Stimulated activated CD4-positive, alpha-beta T cell treated with anti-CD3 and anti-CD28 coated beads, Interleukin-2, amount 100 ng/mL, for 48 hours (primary cell): ENCODE data around the gene IQSEC3.
"Not testable (repeated sequence)": the region's sequence is repeated elsewhere in the genome, so short reads cannot be mapped to it uniquely, and the experiment has no call there.

Source experiments
- DNase-seq, 2 donors: peaks; one replicate each; pipeline ENCODE4 v3.0.0-alpha.2; 2020

The IQSEC3 gene

DNA sequence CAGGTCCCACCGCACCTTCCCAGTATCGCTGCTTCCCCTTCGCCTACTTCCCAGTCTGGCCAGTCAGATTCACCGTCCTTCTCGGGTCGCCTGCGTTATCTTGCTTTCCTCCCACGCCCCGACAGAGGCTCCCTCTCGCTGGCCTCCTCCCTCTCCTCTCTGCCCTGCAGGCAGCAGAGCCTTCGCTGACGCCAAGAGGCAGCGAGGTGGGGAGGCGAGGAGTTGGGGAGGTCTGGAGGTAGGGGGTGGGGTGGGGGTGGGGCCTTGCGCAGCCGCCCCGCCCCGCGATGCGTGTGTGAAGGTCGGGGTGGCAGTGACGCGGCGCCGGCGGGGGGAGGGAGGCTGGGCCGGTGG lies at the start of gene IQSEC3:
IQSEC3 (plus strand) TSS at position 340 of the 354 bp plus-strand sequence. CDS start 116 bp downstream, outside the sequence.
- DNase-seq, result not testable (repeated sequence)

DNA sequence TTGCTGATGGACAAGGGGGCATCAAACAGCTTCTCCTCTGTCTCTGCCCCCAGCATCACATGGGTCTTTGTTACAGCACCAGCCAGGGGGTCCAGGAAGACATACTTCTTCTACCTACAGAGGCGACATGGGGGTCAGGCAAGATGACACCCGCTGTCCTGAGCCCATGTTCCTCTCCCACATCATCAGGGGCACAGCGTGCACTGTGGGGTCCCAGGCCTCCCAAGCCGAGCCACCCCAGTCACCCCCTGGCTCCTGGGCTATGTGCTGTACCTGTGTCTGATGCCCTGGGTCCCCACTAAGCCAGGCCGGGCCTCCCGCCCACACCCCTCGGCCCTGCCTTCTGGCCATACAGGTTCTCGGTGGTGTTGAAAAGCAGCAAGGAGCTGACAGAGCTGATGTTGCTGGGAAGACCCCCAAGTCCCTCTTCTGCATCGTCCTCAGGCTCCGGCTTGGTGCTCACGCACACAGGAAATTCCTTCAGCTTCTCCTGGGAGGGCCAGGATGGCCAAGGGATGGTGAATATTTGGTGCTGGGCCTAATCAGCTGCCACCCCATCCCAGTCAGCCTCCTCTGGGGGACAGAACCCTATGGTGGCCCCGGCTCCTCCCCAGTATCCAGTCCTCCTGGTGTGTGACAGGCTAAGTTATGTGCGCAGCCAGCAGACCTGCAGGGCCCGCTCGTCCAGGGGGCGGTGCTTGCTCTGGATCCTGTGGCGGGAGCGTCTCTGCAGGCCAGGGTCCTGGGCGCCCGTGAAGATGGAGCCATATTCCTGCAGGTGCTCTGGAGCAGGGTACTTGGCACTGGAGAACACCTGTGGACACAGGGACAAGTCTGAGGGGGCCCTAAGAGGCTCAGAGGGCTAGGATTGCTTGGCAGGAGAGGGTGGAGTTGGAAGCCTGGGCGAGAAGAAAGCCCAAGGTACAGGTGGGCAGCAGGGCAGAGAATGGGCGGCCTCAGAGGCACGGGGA lies 48.9 kb upstream of the IQSEC3 start:
- DNase-seq, result not testable (repeated sequence)

DNA sequence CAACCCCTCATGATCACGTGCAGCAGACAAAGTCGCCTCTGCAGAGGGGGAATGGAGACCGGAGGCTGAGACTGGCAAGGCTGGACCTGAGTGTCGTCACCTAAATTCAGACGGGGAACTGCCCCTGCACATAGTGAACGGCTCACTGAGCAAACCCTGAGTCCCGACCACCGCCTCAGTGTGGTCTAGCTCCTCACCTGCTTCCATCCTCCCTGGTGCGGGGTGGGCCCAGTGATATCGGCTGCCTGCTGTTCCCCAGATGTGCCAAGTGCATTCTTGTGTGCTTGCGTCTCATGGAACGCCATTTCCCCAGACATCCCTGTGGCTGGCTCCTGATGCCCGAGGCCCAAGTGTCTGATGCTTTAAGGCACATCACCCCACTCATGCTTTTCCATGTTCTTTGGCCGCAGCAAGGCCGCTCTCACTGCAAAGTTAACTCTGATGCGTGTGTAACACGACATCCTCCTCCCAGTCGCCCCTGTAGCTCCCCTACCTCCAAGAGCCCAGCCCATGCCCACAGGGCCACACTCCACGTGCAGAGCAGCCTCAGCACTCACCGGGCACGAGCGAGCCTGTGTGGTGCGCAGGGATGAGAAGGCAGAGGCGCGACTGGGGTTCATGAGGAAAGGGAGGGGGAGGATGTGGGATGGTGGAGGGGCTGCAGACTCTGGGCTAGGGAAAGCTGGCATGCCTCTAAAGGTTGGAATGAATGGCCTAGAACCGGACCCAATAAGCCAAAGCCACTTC lies 47.6 kb upstream of the IQSEC3 start:
- DNase-seq, result not testable (repeated sequence)

DNA sequence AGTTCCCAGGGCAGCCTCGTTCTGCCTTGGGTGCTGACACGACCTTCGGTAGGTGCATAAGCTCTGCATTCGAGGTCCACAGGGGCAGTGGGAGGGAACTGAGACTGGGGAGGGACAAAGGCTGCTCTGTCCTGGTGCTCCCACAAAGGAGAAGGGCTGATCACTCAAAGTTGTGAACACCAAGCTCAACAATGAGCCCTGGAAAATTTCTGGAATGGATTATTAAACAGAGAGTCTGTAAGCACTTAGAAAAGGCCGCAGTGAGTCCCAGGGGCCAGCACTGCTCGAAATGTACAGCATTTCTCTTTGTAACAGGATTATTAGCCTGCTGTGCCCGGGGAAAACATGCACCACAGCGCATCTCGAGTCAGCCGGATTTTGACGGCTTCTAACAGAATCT lies 46.7 kb upstream of the IQSEC3 start:
- not testable (repeated sequence) for DNase-seq

DNA sequence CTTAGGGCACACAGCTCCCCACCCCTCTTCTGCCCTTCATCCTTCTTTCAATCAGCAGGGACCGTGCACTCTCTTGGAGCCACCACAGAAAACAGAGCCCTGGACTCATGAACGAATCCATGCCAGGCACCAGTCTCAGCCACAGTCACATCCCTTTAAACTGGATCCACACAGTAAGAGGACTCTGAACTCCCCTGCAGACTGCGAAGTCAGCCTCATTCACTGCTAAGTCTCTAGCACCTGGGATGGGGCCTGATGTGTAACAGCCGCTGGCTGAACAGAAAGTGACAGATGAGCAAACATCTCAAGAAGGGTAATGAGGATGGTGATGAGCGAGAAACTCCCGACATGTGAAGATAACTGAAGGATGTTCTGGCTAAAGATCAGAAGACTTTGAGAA lies 45.8 kb upstream of the IQSEC3 start:
- DNase-seq, result no peak

DNA sequence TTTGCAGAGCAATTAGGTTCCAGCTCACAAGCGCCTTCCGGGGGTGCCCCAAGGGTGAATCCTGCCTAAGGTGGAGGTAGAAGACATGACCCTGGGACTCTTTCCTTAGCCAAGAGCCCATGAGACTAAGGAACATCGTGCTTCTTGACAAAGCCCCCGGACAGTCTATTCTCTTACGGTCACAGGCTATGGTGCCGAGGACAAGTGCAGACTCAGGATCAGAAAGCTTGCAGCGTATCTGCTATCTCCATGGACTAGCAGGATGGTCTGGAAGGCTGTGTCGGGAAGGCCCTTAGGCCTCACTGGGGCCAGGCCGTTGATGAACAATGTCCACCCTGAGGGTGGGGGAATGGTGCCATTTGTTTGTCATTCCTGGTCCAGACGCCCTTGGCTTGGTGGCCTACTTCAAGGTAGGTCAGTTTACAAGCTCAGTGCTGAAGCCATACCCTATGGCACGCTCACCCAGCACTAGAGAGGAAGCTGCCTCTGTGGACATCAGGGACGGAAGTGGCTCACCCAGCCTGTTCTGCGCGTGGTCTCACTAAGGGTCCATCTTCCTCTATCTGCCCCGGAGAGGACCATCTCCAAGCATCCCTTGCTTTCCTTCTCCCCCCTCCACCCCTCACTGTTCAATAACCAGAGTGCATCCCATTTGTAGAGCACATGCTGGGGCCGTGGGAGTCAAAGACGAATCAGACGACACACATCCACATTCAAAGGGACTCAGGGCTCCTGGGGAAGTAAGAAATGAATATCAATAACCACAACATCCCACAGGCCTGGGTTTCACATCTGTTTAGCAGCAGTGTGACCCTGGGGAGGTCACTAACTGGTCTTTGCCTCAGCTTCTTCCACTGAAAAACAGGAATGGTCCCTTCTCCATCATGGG lies 45.0 kb upstream of the IQSEC3 start:
- DNase-seq, result peak in 1 of 2 donors; percentile 22

DNA sequence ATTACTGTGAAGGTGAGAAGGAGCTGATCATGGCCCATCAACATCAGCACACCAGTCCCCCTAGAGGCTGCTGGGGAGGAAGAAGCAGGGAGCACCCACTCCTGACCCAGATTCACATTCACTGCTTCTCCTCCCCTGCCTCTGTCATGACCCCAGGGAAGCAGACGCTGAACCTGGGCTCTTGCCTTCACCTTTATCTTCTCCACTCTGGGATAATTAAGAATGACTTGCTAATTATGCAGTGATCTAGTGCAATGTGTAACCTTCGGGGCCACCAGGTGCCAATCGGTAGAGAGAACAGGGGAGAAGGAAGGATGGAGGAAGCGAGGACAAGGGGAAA lies 44.4 kb upstream of the IQSEC3 start:
- no peak for DNase-seq

DNA sequence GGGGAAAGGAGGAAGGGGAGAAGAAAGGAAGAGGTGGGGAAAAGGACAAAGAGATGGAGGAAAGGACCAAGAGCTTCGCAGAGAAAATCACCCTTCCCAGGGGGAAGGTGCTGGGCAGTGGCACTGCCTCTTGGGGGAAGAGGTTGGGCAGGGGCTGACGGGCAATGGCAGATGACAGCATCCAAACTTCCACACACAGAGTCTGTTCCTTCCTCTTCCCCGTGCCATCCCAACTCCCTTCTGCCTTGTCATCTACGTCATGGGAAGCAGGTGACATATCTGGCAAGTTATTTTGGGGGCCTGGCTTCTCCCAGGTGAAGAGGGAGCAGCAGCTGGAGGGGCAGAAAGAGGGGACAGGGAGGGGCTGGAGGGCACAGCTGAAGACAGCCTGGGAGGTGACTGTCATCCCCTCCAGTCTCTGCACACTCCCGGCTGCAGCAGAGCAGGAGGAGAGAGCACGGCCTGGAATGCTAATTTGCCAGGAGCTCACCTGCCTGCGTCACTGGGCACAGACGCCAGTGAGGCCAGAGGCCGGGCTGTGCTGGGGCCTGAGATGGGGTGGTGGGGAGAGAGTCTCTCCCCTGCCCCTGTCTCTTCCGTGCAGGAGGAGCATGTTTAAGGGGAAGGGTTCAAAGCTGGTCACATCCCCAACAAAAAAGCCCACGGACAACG lies 43.9 kb upstream of the IQSEC3 start:
- no peak for DNase-seq

DNA sequence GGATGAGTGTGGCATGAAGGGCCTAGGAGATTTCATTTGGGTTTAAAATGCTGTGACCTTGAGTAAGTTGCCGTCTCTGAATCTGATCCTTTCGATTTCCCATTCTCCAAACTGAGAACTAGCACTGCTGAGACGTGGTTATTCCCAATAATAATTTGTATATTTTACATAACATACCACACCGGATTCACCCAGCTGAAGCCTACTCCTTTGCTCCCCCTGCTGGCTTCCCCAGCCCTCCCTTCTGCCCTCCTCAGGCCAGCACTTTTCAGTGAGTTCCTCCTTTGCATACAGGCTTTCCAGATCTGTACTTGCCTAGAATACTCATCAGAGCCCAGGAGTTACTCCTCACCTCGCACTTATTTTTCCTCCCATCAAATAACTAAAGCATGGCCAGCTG lies 38.7 kb upstream of the IQSEC3 start:
- DNase-seq, result not testable (repeated sequence)

DNA sequence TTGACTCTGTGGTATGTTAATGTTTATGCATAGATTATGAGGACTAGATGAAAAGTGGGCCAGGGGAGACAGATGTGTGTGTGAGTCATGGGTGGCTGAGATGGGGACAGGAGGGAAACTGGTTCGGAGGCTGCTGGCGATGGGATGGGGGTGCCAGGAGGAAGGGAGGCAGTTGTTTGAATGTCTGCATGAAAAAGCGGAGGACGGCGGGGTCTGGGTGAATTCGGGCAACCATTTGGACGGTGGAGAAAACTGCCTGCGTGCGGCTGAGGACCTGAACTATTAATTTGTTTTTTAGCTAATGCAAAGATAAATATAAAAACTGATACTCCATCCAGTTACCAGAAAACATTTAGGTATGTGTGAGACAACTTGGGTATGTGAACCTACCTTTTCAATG lies 27.8 kb upstream of the IQSEC3 start:
- DNase-seq, result not testable (repeated sequence)

DNA sequence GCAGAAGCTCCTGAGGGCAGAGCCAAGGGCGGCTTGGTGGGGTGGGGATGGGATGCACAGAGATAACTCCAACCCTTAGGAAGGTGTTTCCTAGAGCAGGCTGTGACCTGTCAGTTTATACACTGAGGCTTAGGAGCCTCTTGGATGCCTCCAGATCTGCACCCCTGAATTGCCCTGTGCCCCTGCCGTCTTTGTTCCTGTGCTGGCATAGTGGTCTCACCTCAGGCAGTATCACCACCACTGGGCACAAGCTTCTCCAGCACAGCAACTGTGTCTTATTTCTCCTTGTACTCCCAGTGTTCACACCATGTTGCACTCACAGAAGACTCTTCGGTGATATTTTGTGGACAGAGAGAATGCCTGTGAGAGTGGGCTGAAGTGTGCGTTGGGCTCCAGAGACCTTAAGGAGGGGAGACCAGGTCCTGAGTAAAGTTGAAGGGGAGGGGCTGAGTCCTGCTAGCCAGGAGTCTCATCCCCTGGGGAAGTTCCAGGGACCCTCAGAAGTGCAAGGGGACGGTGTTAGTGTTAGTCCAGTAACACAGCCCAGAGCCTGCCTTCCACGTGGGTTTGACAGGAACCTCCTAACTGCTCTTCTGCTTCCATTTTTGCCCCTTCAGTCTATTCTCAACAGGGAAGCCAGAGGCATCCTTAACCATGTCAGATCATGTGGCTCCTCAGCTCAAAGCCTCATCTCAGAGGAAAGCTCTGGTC lies 26.9 kb upstream of the IQSEC3 start:
- DNase-seq, result not testable (repeated sequence)

DNA sequence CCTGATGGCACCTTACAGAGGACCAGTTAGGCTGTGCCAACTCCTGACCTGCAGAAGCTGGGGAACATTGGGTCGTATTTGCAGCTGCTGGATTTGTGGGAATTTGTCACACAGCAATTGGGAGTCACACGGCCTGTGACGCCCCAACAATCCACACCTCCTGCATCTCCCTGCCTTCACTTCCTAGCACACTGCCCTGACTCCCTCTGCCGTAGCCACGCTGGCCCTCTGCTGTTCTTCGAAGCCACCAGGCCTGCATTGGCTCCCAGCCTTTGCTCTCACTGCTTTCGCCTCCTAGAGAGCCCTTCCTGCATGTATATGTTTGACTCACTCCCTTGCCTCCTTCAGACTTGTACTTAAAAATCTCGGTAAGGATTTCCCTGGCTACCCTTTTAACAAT lies 22.2 kb upstream of the IQSEC3 start:
- not testable (repeated sequence) for DNase-seq

DNA sequence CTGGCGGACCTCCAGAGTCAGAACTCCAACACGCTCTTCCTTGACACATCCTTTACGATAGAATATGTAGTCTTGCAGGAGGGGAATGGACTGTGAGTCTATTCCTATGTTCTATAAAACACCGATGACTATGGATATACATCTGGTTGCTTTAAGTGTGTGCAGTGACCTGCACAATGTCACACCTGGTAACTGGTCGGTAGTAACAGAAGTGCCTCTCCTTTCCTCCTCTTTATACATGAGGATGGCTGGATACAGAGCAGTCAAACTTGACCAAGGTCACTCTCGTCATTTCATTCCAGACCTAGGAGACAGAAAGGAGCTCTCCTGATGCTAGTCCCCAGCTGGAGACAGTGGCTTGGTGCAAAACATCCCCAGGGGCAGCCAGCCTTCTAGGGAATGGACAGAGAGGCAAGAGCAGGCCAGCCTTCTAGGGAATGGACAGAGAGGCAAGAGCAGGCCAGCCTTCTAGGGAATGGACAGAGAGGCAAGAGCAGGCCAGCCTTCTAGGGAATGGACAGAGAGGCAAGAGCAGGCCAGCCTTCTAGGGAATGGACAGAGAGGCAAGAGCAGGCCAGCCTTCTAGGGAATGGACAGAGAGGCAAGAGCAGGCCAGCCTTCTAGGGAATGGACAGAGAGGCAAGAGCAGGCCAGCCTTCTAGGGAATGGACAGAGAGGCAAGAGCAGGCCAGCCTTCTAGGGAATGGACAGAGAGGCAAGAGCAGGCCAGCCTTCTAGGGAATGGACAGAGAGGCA lies 21.2 kb upstream of the IQSEC3 start:
- DNase-seq, result not testable (repeated sequence)

DNA sequence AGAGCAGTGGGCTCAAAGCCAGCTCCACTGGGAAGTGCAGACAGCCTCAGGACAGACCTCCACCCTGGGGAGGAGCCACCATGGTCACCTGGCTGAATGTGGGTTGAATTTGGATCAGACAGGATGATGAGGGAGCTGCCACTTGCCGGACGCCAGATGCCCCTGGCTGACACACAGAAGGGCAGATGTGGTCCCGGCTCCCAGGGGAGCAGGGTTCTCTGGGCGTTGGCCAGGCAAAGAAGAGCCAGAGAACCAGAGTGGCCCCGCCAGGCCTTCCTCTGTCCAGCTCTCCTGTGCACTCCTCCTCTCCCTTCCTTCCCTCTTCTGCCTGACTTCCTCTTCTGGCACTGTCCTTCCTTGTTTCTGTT lies 20.6 kb upstream of the IQSEC3 start:
- not testable (repeated sequence) for DNase-seq

DNA sequence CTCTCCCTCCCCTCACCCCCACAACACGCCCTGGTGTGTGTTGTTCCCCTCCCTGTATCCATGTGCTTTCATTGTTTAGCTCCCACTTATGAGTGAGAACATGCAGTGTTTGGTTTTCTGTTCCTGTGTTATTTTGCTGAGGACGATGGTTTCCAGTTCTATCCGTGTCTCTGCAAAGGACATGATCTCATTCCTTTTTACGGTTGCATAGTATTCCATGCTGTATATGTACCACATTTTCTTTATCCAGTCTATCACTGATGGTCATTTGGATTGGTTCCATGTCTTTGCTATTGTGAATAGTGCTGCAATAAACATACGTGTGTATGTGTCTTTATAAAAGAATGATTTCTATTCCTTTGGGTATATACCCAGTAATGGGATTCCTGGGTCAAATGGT lies 20.0 kb upstream of the IQSEC3 start:
- DNase-seq, result not testable (repeated sequence)

DNA sequence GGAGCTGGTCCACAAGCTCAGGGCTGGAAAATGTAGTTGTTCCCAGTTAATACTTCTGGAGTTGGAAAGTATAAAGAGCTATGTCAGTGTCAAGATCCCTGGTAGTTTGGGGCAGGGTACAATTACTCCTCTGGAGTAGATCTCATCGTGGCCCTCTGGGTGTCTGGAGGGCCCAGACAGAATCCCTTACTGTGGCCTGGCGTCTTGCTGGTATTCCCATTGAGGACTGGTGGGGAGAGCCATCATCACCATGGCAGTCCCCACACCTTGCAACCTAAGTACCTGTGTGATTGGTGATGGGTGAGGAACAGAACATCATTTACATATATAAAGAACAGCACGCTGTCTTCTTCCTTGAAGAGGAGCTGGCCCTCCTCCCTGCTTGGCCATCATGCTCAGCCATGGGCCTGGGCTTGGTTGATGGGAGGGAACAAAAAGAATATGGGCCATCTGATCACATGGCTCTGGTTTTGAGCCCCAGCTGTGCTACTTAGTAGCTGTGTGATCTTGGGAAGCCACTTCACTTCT lies 18.8 kb upstream of the IQSEC3 start:
- DNase-seq, result not testable (repeated sequence)

DNA sequence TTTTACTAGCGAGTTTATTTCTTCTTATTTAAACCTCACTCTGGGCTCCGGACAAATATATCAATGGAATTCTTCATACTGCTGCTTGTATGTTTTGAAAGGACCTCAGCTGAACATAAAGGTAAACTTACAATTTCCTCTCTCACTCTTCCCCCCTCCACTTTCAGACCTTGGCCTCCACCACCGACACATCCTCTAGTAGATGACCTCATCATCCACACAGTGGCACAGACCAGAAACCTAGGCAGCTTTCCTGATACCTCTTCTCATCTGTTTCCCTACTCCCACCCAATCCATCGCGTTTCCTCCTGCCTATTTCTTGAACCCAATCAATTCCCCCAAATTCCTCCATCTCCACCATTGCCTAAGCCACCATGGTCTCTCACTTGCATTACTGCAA lies 17.4 kb upstream of the IQSEC3 start:
- not testable (repeated sequence) for DNase-seq

DNA sequence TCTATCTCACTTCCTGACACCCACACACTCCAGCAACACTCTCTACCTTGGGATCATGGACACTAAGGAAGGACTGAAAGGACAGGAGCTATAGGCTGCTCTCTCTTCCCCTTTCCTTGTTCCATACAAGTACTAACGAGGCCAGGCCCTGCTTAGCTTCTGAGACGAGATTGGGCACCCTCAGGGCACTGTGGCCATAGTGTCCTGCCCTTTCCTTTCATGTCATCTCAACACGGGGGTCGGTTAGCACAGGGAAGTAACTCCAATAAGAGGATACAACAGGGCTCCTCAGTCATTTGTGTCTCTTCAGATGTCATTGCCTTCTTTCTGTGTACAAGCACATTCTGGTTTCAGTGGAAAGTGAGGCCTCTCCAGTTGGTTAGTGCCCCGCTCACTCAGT lies 15.5 kb upstream of the IQSEC3 start:
- not testable (repeated sequence) for DNase-seq

DNA sequence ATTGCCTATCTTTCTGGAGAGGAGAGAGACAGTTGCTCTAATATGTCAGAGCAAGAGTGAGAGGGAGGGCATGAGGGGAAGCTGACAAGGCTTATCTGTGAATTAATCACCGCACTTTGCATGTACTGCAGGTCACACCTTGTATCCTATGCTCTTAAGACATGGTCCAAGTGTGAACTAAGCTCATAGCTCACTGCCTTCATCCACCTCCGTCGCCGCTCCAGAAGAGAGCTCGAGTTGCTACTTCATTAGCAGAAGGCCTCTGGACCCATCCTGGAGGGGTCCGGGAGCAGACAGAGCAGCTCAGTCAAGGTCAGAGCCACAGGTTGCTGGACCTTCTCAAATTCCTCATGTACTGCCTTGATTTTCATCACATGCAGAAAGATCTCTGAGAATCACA lies 14.6 kb upstream of the IQSEC3 start:
- not testable (repeated sequence) for DNase-seq

DNA sequence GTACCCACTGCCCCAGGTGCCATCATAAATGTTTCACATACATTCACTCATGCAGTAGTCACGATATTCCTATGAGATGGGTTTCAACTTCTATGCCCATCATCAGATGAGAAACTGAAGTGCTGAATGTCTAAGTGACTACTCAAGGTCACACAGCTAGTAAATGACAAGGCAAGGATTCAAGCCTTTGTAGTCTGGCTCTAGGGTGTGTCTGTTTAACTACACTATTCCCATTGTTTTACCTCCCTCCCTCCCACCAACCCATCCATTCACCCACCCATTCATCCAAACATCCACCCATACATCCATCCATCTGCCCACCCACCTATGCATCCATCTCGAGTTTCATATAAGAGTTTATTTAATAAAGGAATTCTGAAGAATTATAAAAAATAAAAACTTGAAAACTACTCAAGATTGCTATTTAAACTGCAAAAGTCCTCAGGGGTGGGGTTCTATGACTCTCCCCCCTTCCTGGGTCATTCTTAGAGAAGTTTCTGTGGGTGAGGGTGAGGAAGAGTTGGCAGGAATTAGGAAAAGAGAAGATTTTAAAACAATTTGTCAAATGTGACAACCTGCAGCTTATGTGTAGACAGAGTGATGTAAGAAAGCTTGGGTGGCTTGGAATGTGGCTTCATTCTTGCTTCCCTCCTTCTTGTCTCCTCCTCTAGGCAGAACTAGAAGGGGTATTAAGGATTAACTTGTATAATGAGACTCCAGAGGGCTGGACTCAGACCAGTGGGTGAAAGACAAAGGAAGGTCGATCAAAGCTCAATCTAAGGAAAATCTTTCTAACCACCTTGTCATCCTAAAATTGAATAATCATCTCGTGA lies 13.4 kb upstream of the IQSEC3 start:
- not testable (repeated sequence) for DNase-seq
